PC-9 (cell line): ENCODE measurements around the gene CCAR1.

Source experiments
- CTCF ChIP-seq: fragments of 200-600 bp; sonication (generic); conservative IDR thresholded peaks from 2 replicates; pipeline ENCODE4 v1.6.1; 2017; ENCODE audit warnings: mixed run types, antibody characterized with exemption, mild to moderate bottlenecking, moderate library complexity
- EZH2 ChIP-seq: fragments of 200-600 bp; sonication (generic); IDR thresholded peaks from 2 replicates; pipeline ENCODE4 v1.8.0; 2017; ENCODE audit warnings: antibody characterized with exemption, low read depth

GRCh38 chr10:68811314-68812009, 90.4 kb downstream of the CCAR1 start:
- no peak for TF ChIP-seq CTCF
- no peak for TF ChIP-seq EZH2
